Peyer's patch (tissue), 4 donors: ENCODE results near the gene CPXM2. TPM values are rescaled to one million over a fixed set of nuclear protein-coding genes. Genes with fewer than 3 reads are reported as not detected.

ENCODE experiments used
- DNase-seq, 3 donors: peaks; one replicate each; pipeline ENCODE4 v3.0.0-alpha.2; 2017 to 2019
- H3K27ac ChIP-seq, 4 donors: fragments of 200-600 bp; sonication (generic); one replicate each; pipeline ENCODE4 v1.5.1; 2016 to 2019
- H3K27me3 ChIP-seq, 2 donors: fragments of 200-600 bp; sonication (generic); one replicate each; pipeline ENCODE4 v1.5.1; 2019
- H3K36me3 ChIP-seq, 3 donors: fragments of 200-600 bp; sonication (generic); one replicate each; pipeline ENCODE4 v1.5.1; 2016 to 2019
- H3K4me1 ChIP-seq, 4 donors: fragments of 200-600 bp; sonication (generic); one replicate each; pipeline ENCODE4 v1.5.1; 2016 to 2019
- H3K4me3 ChIP-seq, 4 donors: fragments of 200-600 bp; sonication (generic); 1 replicate in 3 of 4; 2 replicates in 1 of 4; pipeline ENCODE4 v1.5.1; 2016 to 2019; ENCODE audit warnings: mild to moderate bottlenecking in 1 of 4
- H3K9me3 ChIP-seq, 4 donors: fragments of 200-600 bp; sonication (generic); one replicate each; pipeline ENCODE4 v1.5.1; 2016 to 2019; ENCODE audit warnings: mild to moderate bottlenecking in 1 of 4
- CTCF ChIP-seq, 6 experiments: fragments of 450-650 bp in 4 of 6; fragments of 200-600 bp in 2 of 6; sonication (generic) in 1 of 6; IDR thresholded peaks; one replicate each; pipeline ENCODE4 v1.5.1; 2017 to 2019; ENCODE audit warnings: antibody characterized with exemption in 6 of 6, mild to moderate bottlenecking in 3 of 6, moderate library complexity in 1 of 6
- POLR2A ChIP-seq, 2 donors: fragments of 450-650 bp; IDR thresholded peaks; one replicate each; pipeline ENCODE4 v1.5.1; 2017; ENCODE audit warnings: antibody characterized with exemption in 2 of 2, mild to moderate bottlenecking in 2 of 2, moderate library complexity in 2 of 2
- total RNA-seq, 4 donors: library from RNA; depleted of rRNA; stranded (reverse); fragments of >200 nt; gene quantifications; one replicate each; pipeline ENCODE4 v1.1.0, GENCODE V29; 2016

CPXM2 gene
- total RNA-seq, 4 donors from 2014 or later = 5.6 to 18.2 (median 7.7) TPM

GRCh38 chr10:123787566-123787965 lies 104.0 kb downstream of the CPXM2 start:
- Histone ChIP-seq H3K4me1 (no peaks in the 10 kb centered on the region), H3K27ac (no peak overlapping the region), H3K27me3 (no peaks in the 10 kb centered on the region), H3K9me3 (no peaks in the 10 kb centered on the region), H3K4me3 (no peak overlapping the region), H3K36me3 (no peaks in the 10 kb centered on the region)
- no peak for DNase-seq
- no peak for TF ChIP-seq POLR2A (IDR thresholded peaks at IDR 0.05)
- TF ChIP-seq CTCF (IDR thresholded peaks at IDR 0.05) = no peak

- no peak overlapping the region for H3K4me3 ChIP-seq
- H3K27me3 ChIP-seq = no peaks in the 10 kb centered on the region
- H3K4me1 ChIP-seq = no peaks in the 10 kb centered on the region
- H3K9me3 ChIP-seq = no peaks in the 10 kb centered on the region
- TF ChIP-seq POLR2A (IDR thresholded peaks at IDR 0.05) (no peak), CTCF (IDR thresholded peaks at IDR 0.05) (no peak)
- DNase-seq = no peak
- no peaks in the 10 kb centered on the region for H3K36me3 ChIP-seq
- no peak overlapping the region for H3K27ac ChIP-seq
These were observed 104.7 kb downstream of the CPXM2 start for GRCh38 chr10:123786896-123787295.

- Histone ChIP-seq H3K27me3 (no peaks in the 10 kb centered on the region), H3K4me3 (no peak overlapping the region), H3K36me3 (no peaks in the 10 kb centered on the region), H3K9me3 (no peaks in the 10 kb centered on the region), H3K4me1 (no peaks in the 10 kb centered on the region), H3K27ac (no peak overlapping the region)
- TF ChIP-seq CTCF (IDR thresholded peaks at IDR 0.05) = no peak
- TF ChIP-seq POLR2A (IDR thresholded peaks at IDR 0.05) = no peak
- no peak for DNase-seq
These were observed 105.3 kb downstream of the CPXM2 start for GRCh38 chr10:123786306-123786705.

- no peaks in the 10 kb centered on the region for H3K36me3 ChIP-seq
- H3K27me3 ChIP-seq = no peaks in the 10 kb centered on the region
- no peak for DNase-seq
- no peak overlapping the region for H3K27ac ChIP-seq
- no peaks in the 10 kb centered on the region for H3K9me3 ChIP-seq
- no peak for TF ChIP-seq CTCF (IDR thresholded peaks at IDR 0.05)
- TF ChIP-seq POLR2A (IDR thresholded peaks at IDR 0.05) = no peak
- no peaks in the 10 kb centered on the region for H3K4me1 ChIP-seq
- no peak overlapping the region for H3K4me3 ChIP-seq
These were observed 107.0 kb downstream of the CPXM2 start for GRCh38 chr10:123784646-123785045.

- DNase-seq = no peak
- no peak overlapping the region for H3K4me3 ChIP-seq
- H3K36me3 ChIP-seq = no peaks in the 10 kb centered on the region
- no peaks in the 10 kb centered on the region for H3K4me1 ChIP-seq
- no peak for TF ChIP-seq POLR2A (IDR thresholded peaks at IDR 0.05)
- no peak for TF ChIP-seq CTCF (IDR thresholded peaks at IDR 0.05)
- no peaks in the 10 kb centered on the region for H3K9me3 ChIP-seq
- H3K27ac ChIP-seq = no peak overlapping the region
- H3K27me3 ChIP-seq = no peaks in the 10 kb centered on the region
These were observed 107.4 kb downstream of the CPXM2 start for GRCh38 chr10:123784216-123784615.

GRCh38 chr10:123783296-123783695 lies 108.3 kb downstream of the CPXM2 start:
- no peak for TF ChIP-seq POLR2A (IDR thresholded peaks at IDR 0.05)
- no peak for TF ChIP-seq CTCF (IDR thresholded peaks at IDR 0.05)
- H3K9me3 ChIP-seq = no peaks in the 10 kb centered on the region
- no peak overlapping the region for H3K4me3 ChIP-seq
- no peaks in the 10 kb centered on the region for H3K4me1 ChIP-seq
- no peaks in the 10 kb centered on the region for H3K36me3 ChIP-seq
- no peak overlapping the region for H3K27ac ChIP-seq
- no peak for DNase-seq
- no peaks in the 10 kb centered on the region for H3K27me3 ChIP-seq
